HepG2 (cell line): ENCODE data around the gene CGGBP1. TPM values are rescaled to one million over a fixed set of nuclear protein-coding genes. Genes with fewer than 3 reads are reported as not detected.

Experiments used
- ATAD3A ChIP-seq: sonication (generic); formaldehyde crosslinking; IDR thresholded peaks from 2 replicates; pipeline ENCODE4 v1.4.0; 2020; ENCODE audit warnings: missing genetic modification reagents
- ATRX ChIP-seq: sonication (generic); formaldehyde crosslinking; IDR thresholded peaks from 2 replicates; pipeline ENCODE4 v1.4.0; 2020; ENCODE audit warnings: missing genetic modification reagents, borderline replicate concordance
- ELF1 ChIP-seq: sonication (generic); formaldehyde crosslinking; IDR thresholded peaks from 2 replicates; pipeline ENCODE4 v1.4.0; 2020; ENCODE audit warnings: missing genetic modification reagents
- ESRRA ChIP-seq: sonication (generic); formaldehyde crosslinking; IDR thresholded peaks from 2 replicates; pipeline ENCODE4 v1.5.1; 2020; ENCODE audit warnings: mild to moderate bottlenecking, low read depth, missing genetic modification reagents
- ETV5 ChIP-seq: IDR thresholded peaks from 2 replicates; pipeline ENCODE4 v1.6.1; 2018; ENCODE audit warnings: missing biosample characterization, missing genetic modification reagents, inconsistent platforms, borderline replicate concordance
- FLYWCH1 ChIP-seq: sonication (generic); formaldehyde crosslinking; IDR thresholded peaks from 2 replicates; pipeline ENCODE4 v1.8.1; 2023; ENCODE audit warnings: mild to moderate bottlenecking, missing genetic modification reagents
- FOXA1 ChIP-seq, 2 experiments: fragments of 450-650 bp in 1 of 2; sonication (generic) in 1 of 2; formaldehyde crosslinking in 1 of 2; IDR thresholded peaks; 2 replicates each; pipeline versions ENCODE4 v1.4.0 to v1.6.1; 2016 to 2020; ENCODE audit warnings: missing genetic modification reagents in 1 of 2
- FOXM1 ChIP-seq: sonication (generic); formaldehyde crosslinking; IDR thresholded peaks from 2 replicates; pipeline ENCODE4 v1.5.0; 2020; ENCODE audit warnings: missing genetic modification reagents
- HOXA5 ChIP-seq: sonication (generic); formaldehyde crosslinking; IDR thresholded peaks from 2 replicates; pipeline ENCODE4 v1.4.0; 2020; ENCODE audit warnings: missing genetic modification reagents
- KLF6 ChIP-seq: IDR thresholded peaks from 2 replicates; pipeline ENCODE4 v1.8.0; 2016; ENCODE audit warnings: missing biosample characterization, missing genetic modification reagents
- MED1 ChIP-seq: sonication (generic); formaldehyde crosslinking; IDR thresholded peaks from 2 replicates; pipeline ENCODE4 v1.4.0; 2020; ENCODE audit warnings: missing genetic modification reagents
- NCOA2 ChIP-seq: sonication (generic); formaldehyde crosslinking; IDR thresholded peaks from 2 replicates; pipeline ENCODE4 v1.8.0; 2022; ENCODE audit warnings: inconsistent platforms
- SSRP1 ChIP-seq: IDR thresholded peaks from 2 replicates; pipeline ENCODE4 v1.6.1; 2016; ENCODE audit warnings: control low read depth
- TGIF2 ChIP-seq: IDR thresholded peaks from 2 replicates; pipeline ENCODE4 v1.6.1; 2016; ENCODE audit warnings: control low read depth, missing compliant biosample characterization
- YY1 ChIP-seq: IDR thresholded peaks from 2 replicates; pipeline ENCODE4 v1.6.1; 2011; ENCODE audit warnings: low read length, low read depth, moderate library complexity, mild to moderate bottlenecking; ENCODE audit not compliant: insufficient read depth, insufficient replicate concordance
- ZNF333 ChIP-seq: sonication (generic); formaldehyde crosslinking; IDR thresholded peaks from 2 replicates; pipeline ENCODE4 v1.4.0; 2020; ENCODE audit warnings: mild to moderate bottlenecking, missing genetic modification reagents, borderline replicate concordance
- ZNF563 ChIP-seq: sonication (generic); formaldehyde crosslinking; IDR thresholded peaks from 2 replicates; pipeline ENCODE4 v1.8.0; 2022; ENCODE audit warnings: mild to moderate bottlenecking, moderate library complexity, missing genetic modification reagents
- ZNF607 ChIP-seq: sonication (generic); formaldehyde crosslinking; IDR thresholded peaks from 2 replicates; pipeline ENCODE4 v1.5.1; 2020; ENCODE audit warnings: missing genetic modification reagents, mild to moderate bottlenecking, borderline replicate concordance
- ZNF761 ChIP-seq: sonication (generic); formaldehyde crosslinking; conservative IDR thresholded peaks from 2 replicates; pipeline ENCODE4 v1.4.0; 2020; ENCODE audit warnings: mild to moderate bottlenecking, missing genetic modification reagents
- polyA plus RNA-seq, 8 experiments: library from polyadenylated mRNA; depleted of rRNA in 3 of 8; stranded (reverse) in 7 of 8; unstranded in 1 of 8; fragments of >200 nt; fragmentation: Illumina TruSeq in 4 of 8; extraction: Trizol in 4 of 8; gene quantifications; 2 replicates each; pipeline versions ENCODE4 v1.2.1 to v1.2.3, GENCODE V29; 2011 to 2016; ENCODE audit warnings: low read depth in 4 of 8, missing spikeins in 1 of 8, mixed read lengths in 1 of 8; ENCODE audit not compliant: insufficient read depth in 1 of 8
- total RNA-seq, 5 experiments: library from RNA; depleted of rRNA; stranded (reverse); fragments of >200 nt; fragmentation: Illumina TruSeq; extraction: Trizol; gene quantifications; 2 replicates each; pipeline ENCODE4 v1.2.3, GENCODE V29; 2016; ENCODE audit warnings: low read depth in 1 of 5
- TF ChIP-seq, protein P1 (sequence below): sonication (generic); formaldehyde crosslinking; IDR thresholded peaks from 2 replicates; pipeline ENCODE4 v1.4.0; 2020; ENCODE audit warnings: missing genetic modification reagents
- TF ChIP-seq, protein P2 (sequence below): sonication (generic); formaldehyde crosslinking; IDR thresholded peaks from 2 replicates; pipeline ENCODE4 v1.4.0; 2020; ENCODE audit warnings: missing genetic modification reagents
- TF ChIP-seq, protein P3 (sequence below): sonication (generic); formaldehyde crosslinking; conservative IDR thresholded peaks from 2 replicates; pipeline ENCODE4 v1.4.0; 2020; ENCODE audit warnings: missing genetic modification reagents
- TF ChIP-seq, protein P4 (sequence below): sonication (generic); formaldehyde crosslinking; IDR thresholded peaks from 2 replicates; pipeline ENCODE4 v1.4.0; 2020; ENCODE audit warnings: mild to moderate bottlenecking, missing genetic modification reagents
- TF ChIP-seq, protein P5 (sequence below): sonication (generic); formaldehyde crosslinking; IDR thresholded peaks from 2 replicates; pipeline ENCODE4 v1.8.0; 2022; ENCODE audit warnings: missing genetic modification reagents, low read depth, mild to moderate bottlenecking, borderline replicate concordance
- TF ChIP-seq, protein P6 (sequence below): IDR thresholded peaks from 2 replicates; pipeline ENCODE4 v1.6.1; 2018; ENCODE audit warnings: missing genetic modification reagents, mild to moderate bottlenecking, missing compliant biosample characterization

CGGBP1 gene
- total and polyA plus RNA-seq, 2 of the 13 experiments (the other 11 are each of a cell fraction or from before 2014, with no cell fraction given), result 38.9 to 47.0 TPM

DNA sequence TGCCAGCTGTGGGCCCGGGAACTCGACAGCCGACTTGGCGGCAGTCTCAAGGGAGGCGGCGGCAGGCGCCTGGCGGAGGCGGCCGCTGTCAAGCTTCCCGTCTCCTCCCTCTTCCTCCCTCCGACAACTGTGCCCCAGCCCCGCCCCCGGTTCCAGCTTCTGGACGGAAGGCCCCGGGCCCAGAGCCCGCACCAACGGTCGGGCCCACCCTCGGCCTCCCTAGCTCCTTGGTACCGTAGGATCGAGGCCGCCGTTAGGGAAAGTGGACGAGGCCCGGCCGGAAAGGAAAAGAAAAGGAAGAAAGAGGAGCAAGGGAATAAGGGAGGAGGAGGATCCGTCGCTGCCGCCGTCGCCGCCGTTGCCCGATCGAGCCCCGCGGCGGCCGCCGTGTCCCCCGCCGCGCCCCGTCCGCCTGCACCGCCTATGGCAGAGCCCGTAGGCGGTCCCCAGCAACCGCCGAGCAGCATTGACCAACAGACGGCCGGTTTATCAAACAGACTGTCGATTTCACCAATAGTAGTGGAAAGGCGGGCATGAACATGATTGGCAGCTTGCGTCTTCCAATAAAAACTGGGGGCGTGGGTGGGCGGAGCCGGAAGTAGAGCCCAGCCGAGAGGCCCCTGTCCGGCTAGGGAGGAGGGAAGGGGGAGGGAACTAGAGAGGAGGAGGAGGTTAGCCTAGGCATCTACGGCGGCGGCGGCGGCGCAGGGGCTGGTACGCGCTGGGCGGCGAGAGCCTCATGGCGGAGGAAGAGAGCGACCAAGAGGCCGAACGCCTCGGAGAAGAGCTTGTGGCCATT, at the start of gene CGGBP1, which contains the start of gene ZNF654 (continued):
- TF ChIP-seq, protein P1, sequence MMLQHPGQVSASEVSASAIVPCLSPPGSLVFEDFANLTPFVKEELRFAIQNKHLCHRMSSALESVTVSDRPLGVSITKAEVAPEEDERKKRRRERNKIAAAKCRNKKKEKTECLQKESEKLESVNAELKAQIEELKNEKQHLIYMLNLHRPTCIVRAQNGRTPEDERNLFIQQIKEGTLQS (CRISPR knock-in tag), result no peak
- TF ChIP-seq, protein P2, sequence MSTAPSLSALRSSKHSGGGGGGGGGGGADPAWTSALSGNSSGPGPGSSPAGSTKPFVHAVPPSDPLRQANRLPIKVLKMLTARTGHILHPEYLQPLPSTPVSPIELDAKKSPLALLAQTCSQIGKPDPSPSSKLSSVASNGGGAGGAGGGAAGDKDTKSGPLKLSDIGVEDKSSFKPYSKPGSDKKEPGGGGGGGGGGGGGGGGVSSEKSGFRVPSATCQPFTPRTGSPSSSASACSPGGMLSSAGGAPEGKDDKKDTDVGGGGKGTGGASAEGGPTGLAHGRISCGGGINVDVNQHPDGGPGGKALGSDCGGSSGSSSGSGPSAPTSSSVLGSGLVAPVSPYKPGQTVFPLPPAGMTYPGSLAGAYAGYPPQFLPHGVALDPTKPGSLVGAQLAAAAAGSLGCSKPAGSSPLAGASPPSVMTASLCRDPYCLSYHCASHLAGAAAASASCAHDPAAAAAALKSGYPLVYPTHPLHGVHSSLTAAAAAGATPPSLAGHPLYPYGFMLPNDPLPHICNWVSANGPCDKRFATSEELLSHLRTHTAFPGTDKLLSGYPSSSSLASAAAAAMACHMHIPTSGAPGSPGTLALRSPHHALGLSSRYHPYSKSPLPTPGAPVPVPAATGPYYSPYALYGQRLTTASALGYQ, result no peak
- TF ChIP-seq HOXA5 (CRISPR knock-in tag) (no peak), FOXM1 (CRISPR knock-in tag) (no peak), NCOA2 (no peak), ELF1 (CRISPR knock-in tag) (peak; percentile 93), MED1 (CRISPR knock-in tag) (peak; percentile 64), ZNF563 (CRISPR knock-in tag) (no peak), SSRP1 (CRISPR knock-in tag) (no peak), ZNF333 (CRISPR knock-in tag) (0 out of 2 replicates have a peak, but pooled peaks have one; percentile 64), ATAD3A (CRISPR knock-in tag) (no peak), ZNF761 (CRISPR knock-in tag) (0 out of 2 replicates have a peak, but pooled peaks have one; percentile 36), ATRX (CRISPR knock-in tag) (no peak), TGIF2 (CRISPR knock-in tag) (peak; percentile 54), YY1 (peak; percentile 84), ESRRA (CRISPR knock-in tag) (no peak), FOXA1 (IDR thresholded peaks at IDR 0.05) (no peak), FOXA1 (CRISPR knock-in tag; IDR thresholded peaks at IDR 0.05) (no peak), ZNF607 (no peak; the same call in 1 of the 2 replicates), FLYWCH1 (CRISPR knock-in tag) (no peak), ETV5 (peak; percentile 71), KLF6 (CRISPR knock-in tag) (no peak; the same call in none of the 2 replicates)
- TF ChIP-seq, protein P3, sequence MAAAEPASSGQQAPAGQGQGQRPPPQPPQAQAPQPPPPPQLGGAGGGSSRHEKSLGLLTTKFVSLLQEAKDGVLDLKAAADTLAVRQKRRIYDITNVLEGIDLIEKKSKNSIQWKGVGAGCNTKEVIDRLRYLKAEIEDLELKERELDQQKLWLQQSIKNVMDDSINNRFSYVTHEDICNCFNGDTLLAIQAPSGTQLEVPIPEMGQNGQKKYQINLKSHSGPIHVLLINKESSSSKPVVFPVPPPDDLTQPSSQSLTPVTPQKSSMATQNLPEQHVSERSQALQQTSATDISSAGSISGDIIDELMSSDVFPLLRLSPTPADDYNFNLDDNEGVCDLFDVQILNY (CRISPR knock-in tag), result no peak
- TF ChIP-seq, protein P4, sequence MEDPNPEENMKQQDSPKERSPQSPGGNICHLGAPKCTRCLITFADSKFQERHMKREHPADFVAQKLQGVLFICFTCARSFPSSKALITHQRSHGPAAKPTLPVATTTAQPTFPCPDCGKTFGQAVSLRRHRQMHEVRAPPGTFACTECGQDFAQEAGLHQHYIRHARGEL (CRISPR knock-in tag), result no peak
- TF ChIP-seq, protein P5, sequence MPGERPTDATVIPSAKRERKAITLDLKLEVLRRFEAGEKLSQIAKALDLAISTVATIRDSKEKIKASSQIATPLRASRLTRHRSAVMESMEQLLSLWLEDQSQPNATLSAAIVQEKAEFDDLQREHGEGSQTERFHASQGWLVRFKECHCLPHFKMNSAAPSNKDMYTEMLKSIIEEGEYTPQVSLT (CRISPR knock-in tag), result no peak
- TF ChIP-seq, protein P6, sequence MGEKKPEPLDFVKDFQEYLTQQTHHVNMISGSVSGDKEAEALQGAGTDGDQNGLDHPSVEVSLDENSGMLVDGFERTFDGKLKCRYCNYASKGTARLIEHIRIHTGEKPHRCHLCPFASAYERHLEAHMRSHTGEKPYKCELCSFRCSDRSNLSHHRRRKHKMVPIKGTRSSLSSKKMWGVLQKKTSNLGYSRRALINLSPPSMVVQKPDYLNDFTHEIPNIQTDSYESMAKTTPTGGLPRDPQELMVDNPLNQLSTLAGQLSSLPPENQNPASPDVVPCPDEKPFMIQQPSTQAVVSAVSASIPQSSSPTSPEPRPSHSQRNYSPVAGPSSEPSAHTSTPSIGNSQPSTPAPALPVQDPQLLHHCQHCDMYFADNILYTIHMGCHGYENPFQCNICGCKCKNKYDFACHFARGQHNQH, result peak; percentile 27; the same call in 1 of the 2 replicates
